OCI-LY3 (cell line): ENCODE data around the gene CA10.

Experiments
- EZH2phosphoT487 ChIP-seq: fragments of 200-600 bp; shearing (Covaris generic); IDR thresholded peaks from 2 replicates; pipeline ENCODE4 v1.6.1; 2018; ENCODE audit warnings: antibody characterized with exemption, mixed run types, low read depth
- TF ChIP-seq, protein P1 (sequence below): fragments of 200-600, 300-600 bp; sonication (generic); IDR thresholded peaks from 2 replicates; pipeline ENCODE4 v1.5.1; 2014; ENCODE audit warnings: antibody characterized with exemption, low read length, low read depth

DNA sequence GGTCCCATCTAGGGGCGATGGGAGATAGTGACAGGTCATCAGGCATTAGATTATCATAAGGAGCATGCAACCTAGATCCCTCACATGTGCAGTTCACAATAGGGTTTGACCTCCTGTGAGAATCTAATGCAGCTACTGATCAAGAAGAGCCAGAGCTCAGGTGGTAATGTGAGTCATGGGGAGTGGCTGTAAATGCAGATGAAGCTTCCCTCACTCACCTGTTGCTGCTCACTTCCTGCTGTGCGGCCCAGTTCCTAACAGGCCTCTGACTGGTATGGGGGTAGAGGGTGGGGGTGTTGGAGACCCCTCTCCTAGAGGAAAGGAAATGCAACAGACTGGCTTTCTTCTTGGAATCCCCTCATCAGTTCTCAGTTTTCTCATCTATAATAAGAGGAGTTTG is 131.4 kb downstream of the CA10 start:
- TF ChIP-seq, protein P1, sequence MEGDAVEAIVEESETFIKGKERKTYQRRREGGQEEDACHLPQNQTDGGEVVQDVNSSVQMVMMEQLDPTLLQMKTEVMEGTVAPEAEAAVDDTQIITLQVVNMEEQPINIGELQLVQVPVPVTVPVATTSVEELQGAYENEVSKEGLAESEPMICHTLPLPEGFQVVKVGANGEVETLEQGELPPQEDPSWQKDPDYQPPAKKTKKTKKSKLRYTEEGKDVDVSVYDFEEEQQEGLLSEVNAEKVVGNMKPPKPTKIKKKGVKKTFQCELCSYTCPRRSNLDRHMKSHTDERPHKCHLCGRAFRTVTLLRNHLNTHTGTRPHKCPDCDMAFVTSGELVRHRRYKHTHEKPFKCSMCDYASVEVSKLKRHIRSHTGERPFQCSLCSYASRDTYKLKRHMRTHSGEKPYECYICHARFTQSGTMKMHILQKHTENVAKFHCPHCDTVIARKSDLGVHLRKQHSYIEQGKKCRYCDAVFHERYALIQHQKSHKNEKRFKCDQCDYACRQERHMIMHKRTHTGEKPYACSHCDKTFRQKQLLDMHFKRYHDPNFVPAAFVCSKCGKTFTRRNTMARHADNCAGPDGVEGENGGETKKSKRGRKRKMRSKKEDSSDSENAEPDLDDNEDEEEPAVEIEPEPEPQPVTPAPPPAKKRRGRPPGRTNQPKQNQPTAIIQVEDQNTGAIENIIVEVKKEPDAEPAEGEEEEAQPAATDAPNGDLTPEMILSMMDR: no peak
- no peak for TF ChIP-seq EZH2phosphoT487
